HEK293 (cell line): Measurements from ENCODE around the gene RGS12.
A peak's percentile ranks its signal among the peaks of the same experiment; 100 is the strongest.

Experiments
- CTCF ChIA-PET: fragments of 350-600 bp; formaldehyde crosslinking; extraction: SDS; loops from one replicate; lab custom pipeline; 2021; ENCODE audit warnings: antibody characterized with exemption; lab: Yijun Ruan, JAX
- POLR2A ChIA-PET: fragments of 300-600 bp; formaldehyde crosslinking; extraction: SDS; loops from one replicate; lab custom pipeline; 2020; ENCODE audit warnings: antibody characterized with exemption, inconsistent platforms; lab: Yijun Ruan, JAX
- H3K27ac ChIP-seq: fragments of 200-500 bp; sonication (Bioruptor generic); 2 replicates; pipeline ENCODE4 v1.5.1; 2014; ENCODE audit warnings: low read depth, low read length, control low read depth, inconsistent platforms; ENCODE audit errors: extremely low read depth
- H3K36me3 ChIP-seq, 2 experiments: fragments of 200-500 bp in 1 of 2; sonication (Bioruptor generic) in 1 of 2; 1 replicate in 1 of 2; 2 replicates in 1 of 2; pipeline ENCODE4 v1.5.1; 2014 to 2017; ENCODE audit warnings: inconsistent platforms in 2 of 2, low read length in 2 of 2; ENCODE audit not compliant: control insufficient read depth in 2 of 2, insufficient read depth in 1 of 2
- H3K4me1 ChIP-seq: fragments of 200-500 bp; sonication (Bioruptor generic); 2 replicates; pipeline ENCODE4 v1.5.1; 2014; ENCODE audit warnings: mild to moderate bottlenecking, low read length, inconsistent platforms; ENCODE audit not compliant: control insufficient read depth, insufficient read depth
- H3K4me3 ChIP-seq: 2 replicates; pipeline ENCODE4 v1.5.1; 2011; ENCODE audit warnings: low read depth, mild to moderate bottlenecking, control low read depth, low read length, moderate library complexity
- H3K9me3 ChIP-seq: fragments of 200-500 bp; sonication (Bioruptor generic); 2 replicates; pipeline ENCODE4 v1.5.1; 2014; ENCODE audit warnings: low read depth, low read length, inconsistent platforms; ENCODE audit not compliant: control insufficient read depth, insufficient read depth
- BCL11A ChIP-seq: fragments of 450-650 bp; formaldehyde crosslinking; IDR thresholded peaks from 2 replicates; pipeline ENCODE4 v1.5.1; 2016; ENCODE audit warnings: low read depth, missing biosample characterization, missing genetic modification characterization
- GFI1B ChIP-seq: fragments of 450-650 bp; formaldehyde crosslinking; IDR thresholded peaks from 2 replicates; pipeline ENCODE4 v1.5.1; 2016; ENCODE audit warnings: missing biosample characterization, missing genetic modification characterization
- HIC1 ChIP-seq: fragments of 450-650 bp; formaldehyde crosslinking; IDR thresholded peaks from 2 replicates; pipeline ENCODE4 v1.5.1; 2016; ENCODE audit warnings: missing biosample characterization, missing genetic modification characterization
- KLF8 ChIP-seq: fragments of 450-650 bp; formaldehyde crosslinking; IDR thresholded peaks from 2 replicates; pipeline ENCODE4 v1.5.1; 2016; ENCODE audit warnings: missing biosample characterization, missing genetic modification characterization
- OSR2 ChIP-seq: fragments of 450-650 bp; formaldehyde crosslinking; IDR thresholded peaks from 2 replicates; pipeline ENCODE4 v1.5.1; 2016; ENCODE audit warnings: missing biosample characterization, missing genetic modification characterization
- OVOL3 ChIP-seq: fragments of 450-650 bp; formaldehyde crosslinking; IDR thresholded peaks from 2 replicates; pipeline ENCODE4 v1.5.1; 2016; ENCODE audit warnings: missing biosample characterization, missing genetic modification characterization
- PATZ1 ChIP-seq: fragments of 450-650 bp; formaldehyde crosslinking; IDR thresholded peaks from 2 replicates; pipeline ENCODE4 v1.5.1; 2016; ENCODE audit warnings: missing biosample characterization, missing genetic modification characterization
- PRDM2 ChIP-seq: fragments of 450-650 bp; formaldehyde crosslinking; IDR thresholded peaks from 2 replicates; pipeline ENCODE4 v1.5.1; 2016; ENCODE audit warnings: missing biosample characterization, missing genetic modification characterization, borderline replicate concordance
- SCRT2 ChIP-seq: fragments of 450-650 bp; formaldehyde crosslinking; IDR thresholded peaks from 2 replicates; pipeline ENCODE4 v1.5.1; 2016; ENCODE audit warnings: missing biosample characterization, missing genetic modification characterization
- SP7 ChIP-seq: fragments of 450-650 bp; formaldehyde crosslinking; IDR thresholded peaks from 2 replicates; pipeline ENCODE4 v1.5.1; 2016; ENCODE audit warnings: missing biosample characterization, missing genetic modification characterization
- WT1 ChIP-seq: fragments of 450-650 bp; formaldehyde crosslinking; IDR thresholded peaks from 2 replicates; pipeline ENCODE4 v1.5.1; 2016; ENCODE audit warnings: missing biosample characterization, missing genetic modification characterization
- ZBTB48 ChIP-seq: fragments of 450-650 bp; formaldehyde crosslinking; IDR thresholded peaks from 2 replicates; pipeline ENCODE4 v1.5.1; 2016; ENCODE audit warnings: missing biosample characterization, missing genetic modification characterization
- ZFP37 ChIP-seq: fragments of 450-650 bp; formaldehyde crosslinking; IDR thresholded peaks from 2 replicates; pipeline ENCODE4 v1.5.1; 2016; ENCODE audit warnings: missing biosample characterization, missing genetic modification characterization
- ZNF148 ChIP-seq: fragments of 450-650 bp; formaldehyde crosslinking; IDR thresholded peaks from 2 replicates; pipeline ENCODE4 v1.5.0; 2017; ENCODE audit warnings: missing biosample characterization, missing genetic modification characterization, borderline replicate concordance
- ZNF174 ChIP-seq: fragments of 450-650 bp; formaldehyde crosslinking; IDR thresholded peaks from 2 replicates; pipeline ENCODE4 v1.5.0; 2017; ENCODE audit warnings: missing biosample characterization, mild to moderate bottlenecking, missing genetic modification characterization
- ZNF223 ChIP-seq: fragments of 450-650 bp; formaldehyde crosslinking; IDR thresholded peaks from 2 replicates; pipeline ENCODE4 v1.5.1; 2016; ENCODE audit warnings: missing biosample characterization, missing genetic modification characterization
- ZNF335 ChIP-seq: fragments of 450-650 bp; formaldehyde crosslinking; conservative IDR thresholded peaks from 2 replicates; pipeline ENCODE4 v1.5.1; 2016; ENCODE audit warnings: missing biosample characterization, missing genetic modification characterization
- ZNF341 ChIP-seq: fragments of 450-650 bp; formaldehyde crosslinking; IDR thresholded peaks from 2 replicates; pipeline ENCODE4; 2016; ENCODE audit warnings: low read depth, missing biosample characterization, missing genetic modification characterization
- ZNF416 ChIP-seq: fragments of 450-650 bp; formaldehyde crosslinking; IDR thresholded peaks from 2 replicates; pipeline ENCODE4 v1.5.1; 2016; ENCODE audit warnings: missing biosample characterization, missing genetic modification characterization
- ZNF549 ChIP-seq: fragments of 450-650 bp; IDR thresholded peaks from 2 replicates; pipeline ENCODE4 v1.5.1; 2018; ENCODE audit warnings: missing biosample characterization, missing genetic modification characterization, mild to moderate bottlenecking, inconsistent platforms, moderate library complexity
- ZNF837 ChIP-seq: fragments of 450-650 bp; formaldehyde crosslinking; IDR thresholded peaks from 2 replicates; pipeline ENCODE4 v1.5.1; 2016; ENCODE audit warnings: missing biosample characterization, missing genetic modification characterization
- ZNF843 ChIP-seq: fragments of 450-650 bp; formaldehyde crosslinking; IDR thresholded peaks from 2 replicates; pipeline ENCODE4 v1.5.1; 2016; ENCODE audit warnings: missing biosample characterization, missing genetic modification characterization
- ZSCAN4 ChIP-seq: fragments of 450-650 bp; formaldehyde crosslinking; IDR thresholded peaks from 2 replicates; pipeline ENCODE4 v1.5.1; 2017; ENCODE audit warnings: missing biosample characterization, missing genetic modification characterization
- ZXDB ChIP-seq: fragments of 450-650 bp; formaldehyde crosslinking; IDR thresholded peaks from 2 replicates; pipeline ENCODE4 v1.5.1; 2016; ENCODE audit warnings: missing biosample characterization, missing genetic modification characterization

The RGS12 gene

GRCh38 chr4:3320361-3321023 lies 27.7 kb downstream of the RGS12 start:
- CTCF ChIA-PET, result no interaction called here
- TF ChIP-seq ZSCAN4 (tag by site-specific recombination) (no peak), ZNF148 (tag by site-specific recombination) (no peak), HIC1 (tag by site-specific recombination) (no peak), ZFP37 (tag by site-specific recombination) (no peak), ZNF837 (tag by site-specific recombination) (no peak), OSR2 (peak; percentile 90), ZNF341 (tag by site-specific recombination) (peak; percentile 86), ZXDB (tag by site-specific recombination) (peak; percentile 59; the same call in 1 of the 2 replicates), GFI1B (no peak), PATZ1 (peak; percentile 49; the same call in 1 of the 2 replicates), SP7 (tag by site-specific recombination) (peak; percentile 38; the same call in 1 of the 2 replicates), ZNF223 (tag by site-specific recombination) (no peak), ZNF549 (tag by site-specific recombination) (no peak), ZNF416 (no peak), PRDM2 (tag by site-specific recombination) (no peak), ZBTB48 (peak; percentile 76), ZNF843 (tag by site-specific recombination) (peak; percentile 73), KLF8 (tag by site-specific recombination) (peak; percentile 18; the same call in 1 of the 2 replicates), ZNF335 (tag by site-specific recombination) (peak; percentile 33; the same call in 1 of the 2 replicates), OVOL3 (tag by site-specific recombination) (peak; percentile 47; the same call in 1 of the 2 replicates), WT1 (peak; percentile 83), SCRT2 (tag by site-specific recombination) (peak; percentile 42; the same call in 1 of the 2 replicates), ZNF174 (no peak), BCL11A (tag by site-specific recombination) (0 out of 2 replicates have a peak, but pooled peaks have one; percentile 50)

More at GRCh38 chr4:3320361-3321023, 27.7 kb downstream of the RGS12 start:
- POLR2A ChIA-PET, result no interaction called here
- H3K4me3 ChIP-seq, result no peak overlapping the region
- peak overlapping the region; percentile 82; the same call in 1 of the 2 replicates for H3K27ac ChIP-seq
- H3K36me3 ChIP-seq, result peaks cover 0 to 40% of the 10 kb centered on the region in 2 experiments; a peak in 1 of 3 replicates
- H3K9me3 ChIP-seq, result no peaks in the 10 kb centered on the region
- H3K4me1 ChIP-seq, result peaks cover 13% of the 10 kb centered on the region
